Skin of body (tissue), 2 donors: ENCODE measurements around the gene BEND6. TPM values are rescaled to one million over a fixed set of nuclear protein-coding genes. Genes with fewer than 3 reads are reported as not detected.
"Not testable (repeated sequence)": the region's sequence is repeated elsewhere in the genome, so short reads cannot be mapped to it uniquely, and the experiment has no call there.

Source experiments
- DNase-seq: peaks from one replicate; lab custom pipeline; 2025; lab: John Stamatoyannopoulos, UW
- total RNA-seq: library from RNA; depleted of rRNA; stranded (reverse); fragments of >200 nt; gene quantifications from one replicate; pipeline ENCODE4 v1.2.3, GENCODE V29; 2014

BEND6 gene
- total RNA-seq, 1 donor from 2014 or later = 5.6 TPM

DNA sequence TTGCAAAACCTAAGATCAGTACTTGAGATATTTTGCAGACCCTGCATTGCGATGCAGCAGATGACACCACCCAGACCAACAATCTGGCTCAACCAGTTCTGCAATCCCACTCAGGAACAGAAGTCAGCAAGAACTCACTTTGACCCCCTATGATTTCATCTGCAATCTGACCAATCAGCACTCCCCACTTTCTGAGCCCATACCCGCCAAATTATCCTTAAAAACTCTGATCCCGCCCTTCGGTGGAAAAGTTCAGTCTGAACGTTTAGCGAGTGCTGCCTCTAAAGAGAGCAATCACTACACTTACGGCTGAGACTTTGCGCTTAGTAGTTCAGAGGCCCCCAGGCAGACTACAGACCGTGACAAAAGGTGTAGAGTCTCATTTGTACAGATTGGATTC, 74.3 kb downstream of the BEND6 start:
- DNase-seq = no peak

- no peak for DNase-seq
Measured at GRCh38 chr6:57033228-57033627, 78.3 kb downstream of the BEND6 start.

DNA sequence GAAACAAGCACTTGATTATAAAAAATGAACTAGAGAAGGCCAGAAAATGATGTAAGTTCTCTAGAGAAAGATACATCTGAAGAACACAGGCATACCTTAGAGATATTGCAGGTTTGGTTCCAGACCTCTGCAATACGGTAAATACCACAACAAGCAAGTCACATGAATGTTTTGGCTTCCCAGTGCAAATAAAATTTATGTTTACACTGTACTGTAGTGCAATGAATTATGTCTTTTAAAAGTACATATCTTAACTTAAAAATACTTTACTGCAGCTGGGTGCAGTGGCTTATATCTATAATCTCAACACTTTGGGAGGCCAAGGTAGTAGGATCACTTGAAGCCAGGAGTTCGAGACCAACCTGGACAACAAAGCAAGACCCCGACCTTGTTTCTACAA, 80.6 kb downstream of the BEND6 start:
- no peak for DNase-seq

GRCh38 chr6:57038906-57039305, 84.0 kb downstream of the BEND6 start:
- DNase-seq = no peak

- no peak for DNase-seq
Measured at GRCh38 chr6:57040011-57040410, 85.1 kb downstream of the BEND6 start.

DNA sequence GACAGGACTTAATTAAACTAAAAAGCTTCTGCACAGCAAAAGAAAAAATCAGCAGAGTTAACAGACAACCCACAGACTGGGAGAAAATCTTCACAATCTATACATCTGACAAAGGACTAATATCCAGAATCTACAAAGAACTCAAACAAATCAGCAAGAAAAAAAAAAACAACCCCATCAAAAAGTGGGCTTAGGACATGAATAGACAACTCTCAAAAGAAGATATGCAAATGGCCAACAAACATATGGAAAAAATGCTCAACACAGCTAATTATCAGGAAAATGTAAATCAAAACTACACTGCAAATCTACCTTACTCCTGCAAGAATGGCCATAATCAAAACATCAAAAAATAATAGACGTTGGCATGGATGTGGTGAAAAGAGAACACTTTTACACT, 89.2 kb downstream of the BEND6 start:
- DNase-seq = not testable (repeated sequence)

DNA sequence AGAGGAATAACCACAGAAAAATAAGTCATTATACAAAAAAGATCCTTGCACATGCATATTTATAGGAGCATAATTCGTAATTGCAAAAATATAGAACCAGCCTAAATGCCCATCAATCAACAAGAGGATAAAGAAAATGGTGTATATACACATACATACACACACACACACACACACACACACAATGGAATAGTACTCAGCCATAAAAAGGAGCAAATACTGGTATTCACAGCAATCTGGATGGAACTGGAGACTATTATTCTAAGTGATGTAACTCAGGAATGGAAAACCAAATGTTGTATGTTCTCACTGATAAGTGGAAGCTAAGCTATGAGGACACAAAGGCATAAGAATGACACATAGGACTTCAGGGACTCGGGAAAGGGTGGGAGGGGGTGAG, 89.7 kb downstream of the BEND6 start:
- DNase-seq = no peak

DNA sequence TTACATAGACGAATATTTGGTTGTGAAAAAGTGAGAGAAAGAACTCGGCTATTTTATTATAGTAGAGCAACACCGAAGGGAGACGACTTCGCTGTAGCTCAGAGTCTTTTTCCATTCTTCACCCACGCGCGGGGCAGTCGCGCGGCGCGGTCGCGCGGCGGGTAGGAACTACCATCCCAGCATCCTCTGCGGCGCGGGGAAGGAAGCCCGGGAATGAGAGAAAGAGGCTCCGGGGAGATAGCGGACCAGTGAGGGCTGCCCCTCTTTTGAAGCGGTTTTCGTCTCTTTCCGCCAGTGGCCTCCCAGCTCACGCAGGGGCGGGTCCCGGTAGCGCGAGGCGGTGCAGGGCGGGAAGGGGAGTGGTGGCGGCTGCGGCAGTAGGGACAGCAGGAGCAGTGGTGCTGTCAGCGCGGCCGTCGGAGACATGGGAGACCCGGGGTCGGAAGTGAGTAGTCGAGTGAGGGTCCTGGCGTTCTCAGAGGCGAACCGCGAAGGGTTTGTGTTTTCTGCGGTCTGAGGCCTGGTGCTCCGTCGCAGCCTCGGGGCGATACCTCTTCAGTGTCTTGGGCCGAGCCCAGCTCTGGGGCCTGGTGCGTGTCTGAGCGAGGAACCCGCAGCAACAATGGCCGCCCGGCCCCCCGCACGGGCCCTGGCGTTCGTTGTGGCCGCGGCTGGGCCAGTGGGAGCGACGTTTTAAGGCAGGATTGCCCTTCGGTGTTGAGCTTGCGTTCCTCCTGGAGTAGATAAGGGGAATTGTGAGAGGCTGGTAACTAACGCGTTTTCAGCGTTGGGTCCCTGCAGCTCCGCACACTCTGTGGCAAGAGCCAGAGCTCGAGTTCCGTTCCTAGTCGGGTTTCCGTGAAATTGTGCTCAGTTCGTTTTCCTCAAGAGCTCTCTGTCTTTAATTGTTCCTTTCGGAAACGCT, 91.7 kb downstream of the BEND6 start, which contains the start of gene KIAA1586:
Gene KIAA1586, plus strand, starts transcription at position 362 of the 925 bp plus-strand sequence. Its CDS starts 63 bp downstream, at position 425.
- DNase-seq = peak; percentile 83

DNA sequence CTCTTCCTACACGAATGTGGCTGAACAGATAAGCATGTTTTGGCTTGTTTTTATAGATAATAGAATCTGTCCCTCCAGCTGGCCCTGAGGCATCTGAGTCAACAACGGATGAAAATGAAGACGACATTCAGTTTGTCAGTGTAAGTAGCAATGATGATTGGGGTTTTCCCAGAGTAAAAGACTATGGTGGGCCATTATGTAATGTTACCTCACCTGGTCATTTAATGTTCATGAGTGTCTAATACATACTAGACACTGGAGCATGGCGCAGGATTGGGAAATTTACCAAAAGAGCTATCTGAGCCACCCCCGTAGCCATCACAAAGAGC, 92.3 kb downstream of the BEND6 start:
- DNase-seq = not testable (repeated sequence)

DNA sequence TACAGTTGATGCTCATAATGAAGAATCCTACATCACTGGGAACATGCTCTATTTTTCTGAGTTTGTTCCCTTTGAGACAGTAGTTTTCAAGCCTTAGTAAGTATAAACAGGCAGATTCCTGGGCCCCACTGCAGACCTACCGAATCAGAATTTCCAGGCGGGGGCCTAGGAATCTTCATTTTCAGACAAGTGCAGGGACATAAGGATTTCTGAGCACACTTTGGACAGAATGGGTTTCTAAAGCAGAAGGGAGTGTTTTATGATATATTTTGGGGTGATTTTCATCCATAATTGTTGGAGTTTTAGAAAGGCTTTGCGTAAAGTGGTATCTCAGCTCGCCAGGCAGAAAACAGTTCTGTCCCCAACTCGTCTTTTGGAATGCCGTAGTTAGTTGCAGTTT, 93.0 kb downstream of the BEND6 start:
- not testable (repeated sequence) for DNase-seq

DNA sequence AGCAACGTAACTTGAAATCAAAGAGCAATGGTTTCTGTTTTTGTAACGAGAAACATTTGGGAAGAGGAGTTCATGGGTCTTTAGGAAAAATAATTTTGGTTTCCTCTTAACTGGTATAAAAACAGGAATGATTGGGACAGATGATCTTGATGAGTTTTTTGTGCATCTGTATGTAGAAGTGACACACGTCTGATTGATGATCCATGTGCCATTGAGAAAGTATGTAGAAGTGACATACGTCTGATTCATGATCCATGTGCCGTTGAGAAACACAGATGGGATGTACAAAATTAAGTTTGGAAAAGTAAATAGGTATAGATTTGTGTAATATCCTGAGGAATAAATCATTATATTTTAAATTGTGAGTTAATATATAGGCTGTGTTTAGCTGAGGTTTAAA, 93.7 kb downstream of the BEND6 start:
- DNase-seq = no peak

DNA sequence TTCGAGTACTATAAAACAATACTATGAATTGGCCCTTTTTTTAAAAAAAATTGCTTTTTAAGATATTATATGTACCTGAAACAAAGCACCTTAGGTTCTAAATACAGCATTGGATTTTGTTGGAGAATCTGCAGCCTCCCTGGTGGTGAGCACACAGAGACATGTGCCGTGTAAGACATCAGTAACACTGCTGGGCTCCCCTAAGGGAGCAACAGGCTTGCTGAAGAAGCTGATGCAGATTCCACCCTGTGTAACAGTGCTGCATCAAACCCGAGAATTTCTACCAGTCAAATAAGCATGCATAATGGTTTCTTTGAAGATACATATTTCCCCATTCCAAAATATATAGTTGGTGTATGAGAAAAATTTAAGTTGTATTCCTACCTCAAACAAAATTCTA, 108.9 kb downstream of the BEND6 start:
- DNase-seq = no peak

DNA sequence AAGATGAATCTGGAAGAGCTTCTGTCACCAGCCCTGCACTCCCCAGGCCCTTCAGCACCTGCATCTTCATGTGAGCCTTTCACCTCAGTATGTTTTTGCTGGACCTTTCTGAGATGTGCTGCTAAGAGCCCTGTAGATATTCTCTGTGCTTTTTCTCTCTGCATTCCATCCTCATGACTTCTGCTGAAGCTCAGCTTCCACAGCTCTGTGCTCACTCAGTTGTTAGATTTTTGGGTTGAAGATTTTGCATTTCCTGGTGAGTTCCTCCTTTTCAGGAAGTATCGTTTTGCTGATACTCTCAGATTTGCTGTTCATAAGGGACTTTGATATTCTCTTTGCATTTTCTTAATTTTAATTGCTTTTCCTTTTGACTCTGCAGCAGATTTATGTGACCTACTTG, 109.9 kb downstream of the BEND6 start:
- no peak for DNase-seq

DNA sequence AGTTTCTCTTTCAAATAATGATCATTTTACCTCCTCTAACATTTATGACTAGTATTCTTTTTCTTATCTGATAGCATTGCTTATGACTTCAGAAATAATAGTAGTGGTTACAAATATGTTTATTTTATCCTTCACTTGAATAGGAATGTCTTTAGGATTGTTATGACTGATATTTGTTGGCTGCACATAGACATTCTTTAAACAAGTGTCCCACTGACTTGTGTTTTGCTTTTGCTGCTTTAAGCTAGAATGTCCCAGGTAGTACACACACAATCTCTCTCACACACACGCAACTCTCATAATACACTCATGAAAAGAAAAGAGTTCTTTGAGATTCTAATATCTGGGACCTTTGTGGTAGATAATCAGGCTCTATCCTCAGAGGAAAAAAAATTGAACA, 113.2 kb downstream of the BEND6 start:
- no peak for DNase-seq

GRCh38 chr6:57069228-57069627, 114.3 kb downstream of the BEND6 start:
- DNase-seq = no peak

DNA sequence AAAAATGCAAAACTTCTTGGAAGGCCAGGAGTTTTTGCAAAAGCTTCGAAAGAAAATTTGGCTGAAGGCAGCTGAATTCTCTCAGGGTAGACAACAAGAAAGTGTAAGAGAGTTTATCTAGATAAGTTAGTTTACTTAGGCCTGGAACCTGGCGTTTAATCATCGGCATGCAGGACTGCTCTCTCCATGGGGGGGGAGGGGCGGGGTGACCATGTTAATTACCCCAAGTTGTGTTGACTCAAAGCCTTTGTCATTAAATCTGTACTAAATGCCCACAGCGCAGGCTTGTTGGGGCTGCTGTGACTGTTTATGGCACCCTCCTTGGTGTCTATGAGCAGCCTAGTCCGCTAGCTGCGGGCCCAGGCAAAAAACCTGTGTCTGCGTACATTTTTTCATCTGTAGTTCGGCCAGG, 115.0 kb downstream of the BEND6 start:
- no peak for DNase-seq

DNA sequence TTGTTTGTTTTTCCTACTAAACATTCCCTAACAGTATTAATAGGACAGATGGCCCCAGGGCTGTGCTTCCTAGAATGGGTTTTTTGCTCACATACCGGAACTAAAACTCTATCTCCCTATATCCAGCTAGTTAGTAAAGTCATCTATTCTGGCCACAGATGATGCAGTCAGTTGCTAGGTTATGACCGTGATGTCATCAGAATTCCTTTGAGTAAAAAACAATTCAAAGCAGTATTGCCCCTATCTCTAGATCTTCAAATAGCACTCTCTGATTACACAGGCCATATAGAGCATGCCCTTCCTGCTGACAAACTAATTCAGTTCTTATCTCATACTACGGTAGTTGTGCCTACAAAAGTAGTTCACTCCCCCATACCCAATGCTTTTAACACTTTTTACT, 117.2 kb downstream of the BEND6 start:
- DNase-seq = no peak

GRCh38 chr6:57074383-57074782, 119.5 kb downstream of the BEND6 start:
- DNase-seq = no peak

DNA sequence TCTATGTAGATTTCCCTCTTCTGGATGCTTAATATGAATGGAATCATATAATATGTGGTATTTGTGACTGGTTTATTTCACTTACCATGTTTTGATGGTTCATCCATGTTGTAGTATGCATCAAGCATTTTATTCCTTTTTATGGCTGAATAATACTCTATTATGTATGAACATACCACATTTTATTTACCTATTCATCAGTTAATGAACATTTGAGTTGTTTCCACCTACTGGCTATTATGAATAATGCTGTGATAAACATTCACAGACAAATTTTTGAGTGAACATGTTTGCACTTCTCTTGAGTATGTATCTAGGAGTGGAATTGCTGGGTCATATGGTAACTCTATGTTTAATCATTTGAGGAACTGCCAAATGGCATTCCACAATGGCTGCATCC, 120.2 kb downstream of the BEND6 start:
- no peak for DNase-seq
